Fibroblast of gingiva (primary cell): ENCODE data around the gene NWD2.

Experiments used
- DNase-seq: peaks from one replicate; pipeline ENCODE4 v3.0.0-alpha.2; 2011; ENCODE audit warnings: low read depth

The NWD2 gene

DNA sequence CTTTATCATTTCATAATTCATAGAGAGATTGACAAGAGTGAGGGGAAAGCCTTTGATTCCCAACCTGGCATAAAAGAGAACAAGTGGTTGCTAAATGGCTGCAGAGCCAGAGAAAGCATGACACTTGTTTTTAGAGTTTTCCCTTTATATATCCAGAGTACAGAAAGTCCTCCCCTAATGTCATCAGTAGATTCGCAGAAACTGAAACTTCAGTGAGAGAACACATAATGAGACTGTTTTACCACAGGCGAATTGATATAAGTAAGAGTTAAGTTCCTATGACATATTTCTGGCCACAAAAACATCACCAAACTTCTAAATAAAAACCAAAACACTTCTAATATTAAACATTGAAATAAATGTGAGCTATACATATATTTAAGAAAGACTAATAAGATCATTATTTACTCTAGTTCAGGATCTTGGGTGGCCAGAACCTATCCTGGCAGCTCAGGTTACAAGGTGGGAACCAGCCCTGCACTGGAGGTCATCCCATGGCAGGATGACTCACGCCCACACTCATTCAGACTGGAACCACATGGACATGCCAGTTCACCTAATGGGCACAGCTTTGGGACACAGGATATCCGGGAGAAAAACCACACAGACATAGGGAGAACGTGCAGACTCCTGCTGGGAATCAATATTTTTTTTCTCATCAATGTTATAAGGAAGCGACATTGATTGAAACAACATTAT lies 35.5 kb downstream of the NWD2 start:
- no peak for DNase-seq

DNA sequence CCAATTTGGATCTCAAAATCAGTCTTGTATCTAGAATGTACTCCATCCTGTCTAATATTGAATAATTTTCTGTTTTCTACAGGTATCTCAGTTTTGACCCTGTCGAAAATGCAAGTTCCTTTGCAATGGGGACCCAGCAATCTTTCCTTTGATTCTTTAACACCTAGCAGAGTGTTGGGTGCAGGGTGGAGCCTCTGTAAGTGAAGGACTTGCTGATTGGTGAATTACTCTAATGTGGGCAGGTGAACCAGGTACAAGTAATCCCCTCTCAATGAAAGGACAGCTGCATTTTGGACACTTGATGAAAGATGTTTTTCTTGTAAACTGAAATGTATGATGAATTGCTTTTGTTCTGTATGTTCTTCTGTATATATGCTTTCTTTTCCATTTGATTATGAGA lies 54.9 kb downstream of the NWD2 start:
- DNase-seq: no peak

DNA sequence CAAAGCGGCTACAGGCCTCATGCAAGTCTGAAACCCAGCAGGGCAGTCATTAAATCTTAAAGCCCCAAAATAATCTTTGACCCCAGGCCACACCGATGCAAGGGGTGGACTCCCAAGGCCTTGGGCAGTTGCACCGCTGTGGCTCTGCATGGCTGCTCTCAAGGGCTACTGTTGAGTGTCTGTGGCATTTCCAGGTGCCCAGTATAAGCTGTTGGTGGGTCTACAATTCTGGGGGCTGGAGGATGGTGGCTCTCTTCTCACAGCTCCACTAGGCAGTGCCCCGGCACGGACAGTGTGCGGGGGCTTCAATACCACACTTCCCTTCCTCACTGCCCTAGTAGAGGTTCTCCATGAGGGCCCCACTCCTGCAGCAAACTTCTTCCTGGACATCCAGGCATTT lies 60.1 kb downstream of the NWD2 start:
- DNase-seq: no peak

DNA sequence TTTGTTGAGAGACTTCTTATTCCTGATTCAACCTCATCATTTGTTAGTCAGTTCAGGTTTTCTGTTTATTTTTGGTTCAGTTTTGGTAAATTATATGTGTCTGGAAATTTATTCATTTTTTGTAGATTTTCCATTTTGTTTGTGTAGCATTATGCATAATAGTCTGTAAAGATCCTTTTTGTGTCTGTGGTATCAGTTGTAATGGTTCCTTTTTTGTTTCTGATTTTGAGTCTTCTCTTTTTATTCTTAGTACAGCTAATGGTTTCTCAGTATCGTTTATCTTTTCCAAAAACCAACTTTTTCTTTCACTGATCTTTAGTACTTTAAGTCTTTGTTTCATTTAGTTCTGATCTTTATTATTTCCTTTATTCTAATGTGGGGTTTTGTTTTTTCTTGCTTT lies 61.4 kb downstream of the NWD2 start:
- DNase-seq: no peak

DNA sequence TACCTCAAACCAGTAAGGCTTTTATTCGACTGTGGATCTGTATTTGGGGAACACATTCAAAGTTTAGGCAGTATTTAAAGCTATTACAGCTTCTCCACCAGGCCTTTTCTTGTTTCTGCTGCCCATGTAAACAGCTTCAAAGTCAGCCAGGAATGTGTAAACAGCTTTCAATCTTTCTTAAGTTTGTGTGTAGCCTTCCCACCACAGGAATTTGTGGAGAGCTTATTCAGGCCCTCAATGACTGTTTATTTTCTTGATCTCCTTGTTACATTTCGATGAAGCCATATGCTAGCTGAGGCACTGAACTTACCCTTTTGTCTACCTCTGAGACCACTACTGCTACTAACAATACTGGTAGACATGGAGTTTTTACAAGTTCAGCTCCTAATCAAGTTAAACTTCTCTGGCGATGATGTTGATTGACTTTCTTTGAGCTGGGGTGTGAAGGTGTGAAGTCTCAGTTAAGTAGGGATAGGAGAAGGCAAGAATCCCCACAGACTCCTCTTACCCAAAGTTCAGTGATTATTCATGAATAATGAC lies 72.6 kb downstream of the NWD2 start:
- DNase-seq: no peak

DNA sequence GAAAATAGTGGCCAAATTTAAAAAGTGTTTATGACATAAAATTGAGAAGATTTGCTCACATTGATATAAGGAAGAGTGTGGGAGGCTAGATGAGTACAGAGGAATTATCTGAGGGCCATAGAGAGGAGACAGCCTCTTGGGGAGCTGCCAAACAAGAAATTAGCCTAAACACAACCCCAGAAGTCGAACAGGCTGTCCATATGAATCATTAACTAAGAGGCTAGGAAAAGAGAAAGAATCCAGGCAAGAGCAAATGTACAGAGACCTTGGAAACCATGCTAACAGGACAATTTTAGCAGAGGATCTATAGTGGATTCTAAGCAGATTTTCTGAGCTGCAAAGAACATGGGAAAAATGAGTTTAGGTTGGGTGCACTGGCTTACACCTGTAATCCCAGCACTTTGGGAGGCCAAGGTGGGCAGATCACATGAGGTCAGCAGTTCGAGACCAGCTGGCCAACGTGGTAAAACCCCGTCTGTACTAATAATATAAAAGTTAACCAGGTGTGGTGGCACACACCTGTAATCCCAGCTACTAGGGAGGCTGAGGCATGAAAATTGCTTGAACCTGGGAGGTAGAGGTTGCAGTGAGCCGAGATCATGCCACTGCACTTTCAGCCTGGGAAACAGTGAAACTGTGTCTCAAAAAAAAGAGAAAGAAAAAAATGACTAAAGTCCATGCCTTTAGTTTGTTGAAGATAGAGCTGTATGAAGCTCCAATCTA lies 76.1 kb downstream of the NWD2 start:
- no peak for DNase-seq

DNA sequence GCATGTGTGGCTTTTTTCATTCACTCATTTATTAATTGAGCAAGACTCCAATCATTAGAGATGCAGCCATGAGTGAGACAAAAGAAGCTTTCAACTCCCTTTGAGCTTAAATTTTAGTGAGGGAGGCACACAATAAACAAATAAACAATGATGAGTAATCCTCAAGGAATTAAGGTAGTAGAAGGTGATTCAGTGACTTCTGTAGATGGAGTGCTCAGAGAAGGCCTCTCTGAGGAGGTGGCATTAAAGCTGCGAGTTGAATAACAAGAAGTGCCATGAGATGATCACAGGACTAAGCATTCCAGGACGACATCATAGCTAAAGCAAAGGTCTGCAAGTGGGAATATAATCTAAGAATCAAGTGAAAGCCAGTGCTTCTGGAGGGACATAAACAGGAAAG lies 77.6 kb downstream of the NWD2 start:
- no peak for DNase-seq

DNA sequence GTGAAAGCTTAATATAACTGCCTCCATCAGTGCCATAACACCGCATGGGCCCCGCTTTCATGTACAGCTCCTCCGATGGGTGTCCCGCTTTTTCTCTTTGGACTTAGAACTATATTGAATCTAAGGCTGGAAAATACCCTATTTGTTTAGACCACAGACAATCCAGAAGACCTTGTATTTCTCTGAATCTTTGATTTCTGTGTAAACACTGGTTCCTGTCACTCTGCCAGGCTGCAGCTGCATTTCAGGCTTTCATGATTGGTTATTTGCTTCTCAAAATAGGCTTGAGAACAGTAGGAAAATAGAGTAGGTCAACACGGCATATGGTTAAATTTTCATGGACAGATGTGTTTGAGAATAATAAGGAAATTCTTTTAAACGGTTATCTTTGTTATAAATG lies 80.0 kb downstream of the NWD2 start:
- no peak for DNase-seq

DNA sequence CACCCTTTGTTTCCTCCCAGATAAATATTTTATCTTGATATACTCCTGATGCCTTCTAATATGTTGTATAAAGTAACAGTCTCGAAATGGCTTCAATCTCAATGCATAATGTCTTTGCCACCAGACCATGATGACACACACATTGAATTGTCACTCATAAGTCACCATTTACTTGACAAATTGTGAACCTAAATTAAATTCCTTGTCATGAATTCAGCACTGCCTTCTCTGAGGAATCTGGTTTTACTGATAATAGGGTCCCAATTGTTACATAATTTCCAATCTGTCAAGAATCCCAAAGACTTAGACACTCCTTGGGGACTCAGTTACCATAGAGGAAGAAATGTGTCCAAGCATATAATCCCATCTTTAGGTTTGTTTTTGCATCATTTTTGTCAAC lies 82.3 kb downstream of the NWD2 start:
- no peak for DNase-seq

DNA sequence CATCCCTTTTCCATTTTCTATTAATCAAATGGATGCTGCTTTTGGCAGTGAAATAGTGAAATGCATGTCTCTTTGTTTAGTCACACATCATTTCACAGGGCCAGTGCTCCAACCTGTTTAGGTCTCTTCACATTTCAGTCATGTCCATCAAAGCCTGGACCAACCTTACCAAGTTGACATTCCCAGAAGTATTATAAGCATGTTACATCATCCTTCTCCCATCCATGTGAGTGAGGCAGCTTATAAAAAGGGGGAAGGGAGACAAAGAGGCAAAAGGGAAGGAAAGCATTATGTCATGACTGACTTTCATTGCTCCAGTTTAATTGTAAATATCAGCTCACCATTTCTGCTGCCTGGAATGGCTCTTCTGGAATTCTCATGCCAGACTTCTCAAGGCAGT lies 94.4 kb downstream of the NWD2 start:
- no peak for DNase-seq

DNA sequence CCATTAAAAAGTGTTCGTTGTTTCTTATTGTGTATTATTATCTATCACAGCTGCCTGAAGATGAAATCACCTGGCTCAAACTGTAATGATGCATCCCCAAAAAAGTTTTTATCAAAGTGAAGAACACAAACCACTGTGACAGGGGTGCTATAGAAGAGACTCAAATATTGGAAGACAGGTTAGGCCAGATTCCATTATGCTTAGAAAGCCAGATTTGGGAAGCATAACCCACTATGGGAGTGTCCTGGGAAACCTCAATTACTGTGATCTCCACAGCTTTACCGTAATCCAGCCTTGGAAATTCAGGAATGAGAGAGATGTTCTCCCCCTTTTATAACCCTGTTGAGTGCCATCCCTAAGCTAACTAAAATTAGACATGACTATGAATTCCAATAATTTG lies 114.2 kb downstream of the NWD2 start:
- DNase-seq: no peak

DNA sequence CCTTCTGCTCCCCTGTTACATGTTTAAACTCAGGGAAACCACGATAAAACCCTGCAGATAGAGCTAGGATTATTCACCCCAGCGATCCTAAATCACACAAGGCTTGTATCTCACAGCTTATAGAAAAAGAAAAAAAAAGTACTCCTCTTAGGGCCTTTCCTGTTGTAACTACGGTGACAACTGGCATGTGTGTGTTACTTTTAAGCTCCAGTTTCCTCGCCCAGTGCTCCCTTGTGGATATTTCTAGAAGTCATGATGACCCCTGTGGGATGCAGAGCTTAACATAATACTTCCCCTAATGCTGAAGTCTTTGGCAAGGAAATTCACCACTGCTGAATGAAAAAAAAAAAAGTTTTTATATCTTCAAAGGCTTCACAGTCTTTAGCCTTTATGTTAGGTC lies 114.7 kb downstream of the NWD2 start:
- no peak for DNase-seq

DNA sequence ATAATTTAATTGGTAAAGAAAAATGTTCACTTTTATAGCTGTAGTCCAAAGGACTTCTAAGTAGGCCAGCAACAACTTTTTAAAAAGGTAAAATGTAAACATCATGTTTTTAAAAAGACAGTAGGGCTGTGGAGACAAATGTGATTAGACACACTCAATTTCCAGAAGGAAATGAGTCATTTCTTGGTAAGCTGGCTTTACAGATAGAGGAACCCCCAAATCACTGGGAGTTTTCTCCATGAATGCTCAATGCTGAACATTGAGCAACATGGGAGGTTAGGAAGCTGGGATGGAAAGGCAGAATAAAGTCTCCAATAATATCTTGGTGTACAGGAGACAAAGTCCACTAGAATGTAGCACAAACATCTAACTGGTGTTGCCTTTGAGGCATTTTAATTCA lies 121.3 kb downstream of the NWD2 start:
- no peak for DNase-seq

DNA sequence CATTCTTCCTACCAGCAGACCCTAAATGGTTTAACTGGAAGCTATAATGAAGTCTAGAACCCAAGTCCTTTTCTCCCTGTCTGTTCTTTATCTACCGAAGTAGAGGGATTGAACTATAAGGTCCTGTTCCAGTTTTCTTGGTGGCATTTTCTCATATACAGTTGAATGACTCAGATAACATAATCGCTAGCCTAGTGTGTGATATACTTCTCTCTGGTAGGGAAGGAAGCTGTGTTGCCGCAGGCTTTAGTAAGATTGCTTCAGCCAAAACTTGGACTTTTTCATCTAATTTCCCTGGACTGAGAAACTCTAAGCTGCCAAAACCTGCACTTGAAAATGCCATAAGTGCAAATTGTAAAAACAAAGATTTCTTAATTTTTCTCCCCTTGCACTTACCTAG lies 123.4 kb downstream of the NWD2 start:
- DNase-seq: no peak

DNA sequence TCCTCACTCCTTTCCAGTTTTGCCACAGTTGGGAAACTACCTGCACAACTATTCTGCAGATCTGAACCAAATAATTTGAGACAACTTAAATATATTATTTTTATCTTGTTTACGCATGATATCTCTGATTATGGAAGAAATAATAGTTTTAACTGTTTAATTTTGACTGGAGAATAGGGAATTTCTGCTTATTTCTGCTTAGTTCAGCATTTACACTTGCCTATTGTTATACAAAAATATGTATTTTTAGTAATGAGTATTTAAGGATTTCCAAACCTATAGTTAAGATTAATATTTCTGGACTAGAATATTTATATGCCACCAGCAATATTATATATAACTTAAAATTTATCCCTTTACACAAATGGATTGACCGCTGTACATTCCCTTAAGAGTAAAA lies 125.5 kb downstream of the NWD2 start:
- no peak for DNase-seq

DNA sequence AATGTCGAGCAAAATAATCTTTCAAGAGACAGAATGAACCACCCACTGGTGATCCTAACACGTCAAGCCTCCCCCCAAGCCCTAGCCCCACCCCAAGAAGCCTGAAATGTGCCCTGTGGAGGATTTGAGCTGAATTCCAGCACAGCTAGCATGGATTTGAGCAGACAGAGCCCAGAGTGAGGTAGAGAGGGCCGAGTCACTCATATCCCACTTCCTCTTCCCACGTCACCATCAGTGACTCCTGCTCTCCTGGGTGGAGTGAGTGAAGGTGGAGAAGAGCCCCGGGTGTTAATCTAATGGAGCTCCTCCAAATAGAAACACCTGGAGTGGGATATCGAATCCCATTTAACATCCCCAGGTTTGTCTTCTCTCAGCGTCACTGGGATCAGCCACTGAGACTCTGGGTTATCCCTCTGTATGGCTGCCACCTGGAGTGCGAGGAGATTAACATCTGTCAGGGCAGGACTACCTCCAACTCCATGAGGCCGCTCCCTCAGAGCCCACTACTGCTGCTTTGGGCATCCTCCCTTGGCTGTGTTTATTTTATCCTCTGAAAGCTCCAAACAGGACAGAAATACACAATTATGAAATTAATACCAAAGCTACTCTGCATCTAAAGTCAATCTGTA lies 136.6 kb downstream of the NWD2 start:
- no peak for DNase-seq

DNA sequence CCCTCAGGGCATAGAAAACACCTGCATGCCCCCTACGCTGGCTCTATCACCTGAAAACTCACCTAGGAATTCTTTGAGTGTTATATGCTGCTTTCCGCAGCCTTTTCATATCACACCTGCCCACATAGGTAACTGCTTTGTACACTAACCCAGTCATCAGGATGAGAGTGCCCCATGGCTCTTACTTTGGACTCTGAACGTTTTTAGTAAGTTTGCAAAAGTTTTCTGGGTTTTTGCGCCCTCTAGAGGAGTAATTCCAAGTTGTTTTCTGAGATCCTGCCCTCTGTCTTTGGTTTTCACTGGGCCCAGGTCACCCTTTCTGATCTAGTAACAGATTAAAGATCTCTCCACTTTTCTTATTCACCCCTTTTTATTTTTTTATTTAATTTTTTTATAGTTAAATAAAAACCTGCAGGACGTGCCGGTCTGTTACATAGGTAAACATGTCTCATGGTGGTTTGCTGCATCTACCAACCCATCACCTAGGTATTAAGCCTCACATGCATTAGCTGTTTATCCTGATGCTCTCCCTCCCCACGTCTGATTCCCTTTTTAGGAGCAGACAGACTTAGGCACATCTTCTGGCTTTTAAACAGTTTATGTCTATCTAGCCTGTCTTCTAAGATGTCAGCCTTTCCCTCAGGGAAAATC lies 139.2 kb downstream of the NWD2 start:
- DNase-seq: no peak

DNA sequence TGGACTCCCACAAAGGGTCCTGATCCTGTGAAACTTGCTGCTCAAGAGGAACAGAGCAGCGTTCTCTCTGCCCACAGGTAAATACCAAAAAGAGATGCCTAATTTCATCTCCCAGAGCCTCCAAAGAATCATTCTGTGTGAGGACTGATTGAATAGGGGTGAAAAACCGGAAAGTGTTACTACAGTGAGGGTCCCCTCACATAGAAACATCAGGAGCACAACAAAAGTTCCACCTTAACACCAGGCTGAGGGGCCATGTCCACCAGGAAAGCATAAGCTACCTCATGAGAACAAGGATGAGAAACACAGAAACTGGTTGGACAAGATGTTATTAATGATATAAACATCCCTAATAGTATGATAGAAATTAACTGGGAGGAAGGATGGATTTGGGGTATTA lies 140.9 kb downstream of the NWD2 start:
- DNase-seq: no peak

DNA sequence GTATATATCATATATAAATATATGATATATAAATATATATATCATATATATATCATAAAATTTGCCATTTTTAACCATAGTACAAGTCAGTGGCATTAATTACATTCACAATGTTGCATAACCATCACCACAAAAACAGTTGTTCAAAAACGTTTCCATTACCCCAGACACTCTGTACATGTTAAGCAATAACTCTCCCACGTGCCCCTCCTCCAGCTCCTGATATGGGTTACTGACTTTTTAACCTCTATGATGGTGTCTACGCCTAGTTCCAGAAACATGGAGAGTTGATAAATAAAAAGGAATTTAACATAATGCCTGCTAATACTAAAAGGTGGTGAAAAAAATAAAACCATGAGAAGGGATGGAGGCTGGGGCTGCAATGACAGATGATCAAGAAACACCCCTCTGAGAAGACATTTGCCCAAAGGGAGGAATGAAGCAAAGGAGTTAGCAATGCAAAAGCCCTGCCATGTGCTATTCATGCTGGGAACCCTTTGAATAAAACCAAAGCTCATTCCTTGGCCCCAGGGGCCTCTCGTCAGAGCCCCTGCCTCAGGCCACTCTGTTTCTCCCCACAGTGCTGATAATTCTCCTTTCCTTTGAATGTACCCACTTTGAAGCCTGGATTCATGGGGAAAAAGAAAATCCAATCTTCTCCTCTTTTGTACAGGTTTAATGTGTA lies 144.3 kb downstream of the NWD2 start:
- DNase-seq: no peak

DNA sequence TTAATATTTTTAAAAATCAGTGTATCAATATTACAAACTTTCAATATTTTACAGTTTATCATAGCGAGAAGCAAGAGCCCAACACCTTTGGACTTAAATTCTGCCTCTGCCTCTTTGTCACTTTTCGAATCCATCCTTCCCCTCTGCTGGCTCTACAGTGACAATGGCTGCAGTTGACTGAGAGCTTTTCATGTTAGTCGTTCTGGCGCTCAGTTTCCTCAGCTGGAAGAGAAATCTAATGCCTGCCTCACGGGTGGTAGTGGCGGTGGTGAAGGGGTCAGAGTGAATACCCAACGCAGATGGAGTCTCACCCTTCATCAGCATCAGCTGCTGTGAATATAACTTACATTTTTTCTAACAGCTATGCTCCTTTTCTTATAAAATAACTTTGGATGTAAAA lies 144.8 kb downstream of the NWD2 start:
- DNase-seq: no peak

DNA sequence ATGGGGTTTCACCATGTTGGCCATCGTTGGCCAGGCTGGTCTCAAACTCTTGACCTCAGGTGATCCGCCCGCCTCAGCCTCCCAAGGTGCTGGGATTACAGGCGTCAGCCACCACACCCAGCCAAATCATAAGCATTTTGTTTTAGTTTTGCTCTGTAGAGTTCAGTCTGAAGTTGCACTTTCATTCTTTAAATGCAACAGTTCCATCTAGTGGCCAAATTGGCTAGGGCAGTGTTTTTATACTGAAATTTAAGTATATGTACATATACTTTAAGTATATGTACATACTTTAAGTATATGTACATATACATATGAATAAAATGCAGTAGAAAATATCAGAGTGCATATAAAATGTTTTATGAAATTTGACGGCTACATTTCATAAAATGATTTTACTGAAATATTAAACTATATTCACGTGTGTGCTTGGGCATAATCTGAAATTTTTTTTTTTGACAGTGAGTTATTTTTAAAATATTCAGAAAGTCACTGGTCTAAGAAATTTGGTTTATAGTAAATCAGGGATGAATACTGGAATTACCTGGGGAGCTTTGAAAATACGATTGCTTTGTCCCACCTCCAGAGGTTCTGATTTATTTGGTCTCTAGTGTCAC lies 145.5 kb downstream of the NWD2 start:
- no peak for DNase-seq
